ENCODE results near the gene TXNDC17.

GRCh38 chr17:6592173-6592572 lies 48.7 kb upstream of the TXNDC17 start:
- TF ChIP-seq CTCF (conservative IDR thresholded peaks at IDR 0.05 in 1 of 2, IDR thresholded peaks at IDR 0.05 in 1 of 2; ENCODE audit: extremely low read depth in 1 of 2, insufficient read depth in 1 of 2, low read depth in 1 of 2, low read length in 2 of 2) (no peak), EZH2 (IDR thresholded peaks at IDR 0.05; ENCODE audit: borderline replicate concordance, low read length) (no peak)

All from mammary epithelial cell (primary cell).